DMS 273 (cell line): Measurements from ENCODE around the gene PON3.

Source experiments
- DNase-seq: peaks from one replicate; lab custom pipeline; 2025; ENCODE audit not compliant: unreplicated experiment; lab: John Stamatoyannopoulos, UW

The PON3 gene

GRCh38 chr7:95309951-95310350 is 86.2 kb downstream of the PON3 start:
- no peak for DNase-seq
